GM18499 (cell line): Measurements from ENCODE around the gene RSPRY1.
"Not testable (repeated sequence)": the region's sequence is repeated elsewhere in the genome, so short reads cannot be mapped to it uniquely, and the experiment has no call there.

Source experiments
- ATAC-seq: cut with Tn5 transposase; IDR thresholded peaks from one replicate; pipeline ENCODE4 v1.9.1; 2021; ENCODE audit warnings: moderate number of reproducible peaks; ENCODE audit not compliant: insufficient read depth, unreplicated experiment

Gene RSPRY1

DNA sequence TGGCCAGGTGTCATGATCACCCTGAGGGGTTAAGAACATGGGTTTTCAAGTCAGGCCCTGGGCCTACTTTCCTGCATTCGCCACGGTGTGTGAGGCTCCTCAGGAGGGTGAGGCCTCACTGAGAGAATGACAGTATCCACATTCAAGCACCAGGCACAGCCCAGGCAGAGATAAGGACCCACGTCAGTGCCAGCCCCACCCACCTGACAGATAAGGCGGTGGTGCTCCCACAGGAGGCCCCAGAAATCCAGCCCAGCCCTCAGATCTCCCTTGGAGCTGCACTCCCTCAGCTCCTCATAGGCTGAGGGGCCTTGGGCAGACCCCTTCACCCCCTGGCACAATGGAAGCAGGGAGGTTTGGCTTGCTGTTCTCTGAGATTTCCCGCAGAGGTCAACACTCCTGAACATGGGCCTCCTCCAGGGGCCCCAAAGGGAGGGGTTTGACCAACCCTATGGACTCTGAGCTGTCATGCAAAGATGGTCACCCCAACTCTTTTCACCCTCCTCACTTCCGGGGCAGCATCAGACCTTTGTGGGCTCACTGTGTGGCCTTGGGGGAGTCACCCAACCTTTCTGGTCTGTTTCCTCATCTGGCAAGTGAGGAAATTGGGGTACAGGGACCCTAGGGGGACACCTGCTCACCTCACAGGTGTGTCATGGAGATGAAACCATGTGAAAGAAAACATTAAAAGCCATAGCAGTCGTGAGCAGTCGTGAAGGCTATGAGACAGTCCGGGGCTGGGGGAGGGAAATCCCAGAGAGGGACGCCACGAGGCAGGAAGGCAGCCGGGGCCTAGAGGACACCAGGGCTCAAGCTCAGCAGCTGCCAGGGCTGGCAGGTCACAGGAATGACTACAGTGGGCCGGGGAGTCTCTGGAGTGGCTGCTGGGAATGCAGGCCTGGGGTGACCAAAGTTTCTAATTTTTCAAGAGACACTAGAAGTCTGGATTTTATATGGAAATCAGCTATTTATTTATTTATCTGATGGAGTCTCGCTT lies 83.0 kb downstream of the RSPRY1 start:
- ATAC-seq, result no peak

DNA sequence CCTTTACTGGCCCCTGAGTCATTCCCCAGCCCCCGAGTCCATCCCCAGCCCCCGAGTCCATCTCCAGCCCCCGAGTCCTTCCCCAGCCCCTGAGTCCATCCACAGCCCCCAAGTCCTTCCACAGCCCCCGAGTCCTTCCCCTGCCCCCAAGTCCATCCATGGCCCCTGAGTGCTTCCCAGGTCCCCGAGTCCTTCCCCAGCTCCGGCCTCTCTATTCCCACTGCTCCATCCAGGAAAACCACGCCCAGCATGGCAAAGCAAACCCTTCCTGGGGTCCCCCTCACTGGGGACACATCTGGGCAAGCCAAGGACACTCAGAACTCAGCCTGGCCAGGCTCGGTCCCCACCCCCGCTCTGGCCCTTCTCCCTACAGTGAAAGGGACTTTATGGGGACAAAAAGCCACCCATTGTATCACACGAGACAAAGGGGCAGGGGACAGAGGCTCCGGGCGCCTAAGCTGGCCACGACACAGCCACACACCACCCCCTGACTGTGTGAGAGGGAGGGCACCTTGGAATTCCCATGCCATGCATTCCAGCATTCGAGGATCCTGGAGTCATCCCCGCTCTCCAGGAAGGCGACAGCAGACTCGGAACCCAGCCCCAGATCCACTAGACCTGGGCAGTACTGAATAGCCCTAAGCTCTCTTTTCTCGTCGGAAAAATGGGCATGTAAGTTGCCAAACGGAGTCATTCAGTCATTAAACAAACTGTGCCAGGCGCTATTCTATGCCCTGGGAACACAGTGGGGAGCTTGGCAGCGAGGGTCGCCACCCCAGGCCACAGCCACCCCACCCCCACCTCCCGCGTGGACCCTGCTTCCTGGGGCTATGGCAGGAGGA lies 84.3 kb downstream of the RSPRY1 start:
- no peak for ATAC-seq

- no peak for ATAC-seq
Measured at GRCh38 chr16:57271063-57271345, 84.9 kb downstream of the RSPRY1 start.

DNA sequence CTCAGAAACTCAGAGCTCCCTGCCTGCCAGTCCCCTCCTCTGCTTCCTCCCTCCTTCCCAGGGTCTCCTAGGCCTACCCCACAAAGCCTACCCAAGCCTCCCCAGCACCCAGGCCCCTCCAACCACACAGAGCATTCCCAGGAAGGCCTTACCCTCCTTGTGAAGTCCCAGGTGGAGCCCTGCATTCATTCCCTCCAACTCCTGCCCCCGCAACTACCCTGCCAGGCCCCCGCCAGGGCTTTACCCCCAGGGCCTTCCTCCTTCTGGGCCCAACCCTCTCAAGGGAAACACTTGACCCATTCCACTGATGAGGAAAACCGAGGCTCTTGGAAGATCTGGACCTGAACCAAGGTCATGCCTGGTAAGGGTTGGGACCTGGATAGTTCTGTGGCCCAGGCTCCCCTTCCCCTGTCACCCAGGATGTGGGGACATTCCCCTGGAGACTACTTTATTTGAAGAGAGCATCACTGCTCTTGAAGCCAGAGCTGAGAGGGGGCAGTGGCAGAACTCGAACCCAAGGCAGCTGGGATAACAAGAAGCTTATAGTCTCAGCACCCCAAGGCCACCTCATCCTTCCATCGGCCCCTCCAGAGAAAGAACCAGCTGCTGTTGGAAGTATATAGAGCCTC lies 85.9 kb downstream of the RSPRY1 start:
- no peak for ATAC-seq

GRCh38 chr16:57273359-57273758 lies 87.2 kb downstream of the RSPRY1 start:
- no peak for ATAC-seq

GRCh38 chr16:57273826-57274225 lies 87.7 kb downstream of the RSPRY1 start:
- no peak for ATAC-seq

- ATAC-seq, result not testable (repeated sequence)
Measured at GRCh38 chr16:57275946-57276345, 89.8 kb downstream of the RSPRY1 start.

DNA sequence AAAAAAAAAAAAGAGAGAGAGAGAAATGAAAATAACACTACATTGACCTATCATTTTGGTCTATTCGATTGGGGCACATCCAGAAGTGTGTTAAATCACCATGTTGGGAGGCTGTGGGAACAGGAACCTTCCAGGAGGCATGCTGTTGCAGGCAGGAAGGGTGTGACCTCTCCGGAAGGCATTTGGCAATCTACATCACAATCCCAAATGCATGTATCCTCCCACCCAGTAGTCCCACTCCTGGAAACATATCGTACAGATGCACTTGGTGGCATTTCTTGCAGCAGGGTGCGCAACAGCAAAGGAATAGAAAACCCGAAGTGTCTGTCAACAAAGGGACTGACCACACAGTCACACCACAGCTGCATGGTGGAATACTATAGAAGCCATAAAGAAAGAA lies 90.5 kb downstream of the RSPRY1 start:
- no peak for ATAC-seq

GRCh38 chr16:57277586-57277985 lies 91.5 kb downstream of the RSPRY1 start:
- ATAC-seq, result no peak

GRCh38 chr16:57278494-57278893 lies 92.4 kb downstream of the RSPRY1 start:
- no peak for ATAC-seq

DNA sequence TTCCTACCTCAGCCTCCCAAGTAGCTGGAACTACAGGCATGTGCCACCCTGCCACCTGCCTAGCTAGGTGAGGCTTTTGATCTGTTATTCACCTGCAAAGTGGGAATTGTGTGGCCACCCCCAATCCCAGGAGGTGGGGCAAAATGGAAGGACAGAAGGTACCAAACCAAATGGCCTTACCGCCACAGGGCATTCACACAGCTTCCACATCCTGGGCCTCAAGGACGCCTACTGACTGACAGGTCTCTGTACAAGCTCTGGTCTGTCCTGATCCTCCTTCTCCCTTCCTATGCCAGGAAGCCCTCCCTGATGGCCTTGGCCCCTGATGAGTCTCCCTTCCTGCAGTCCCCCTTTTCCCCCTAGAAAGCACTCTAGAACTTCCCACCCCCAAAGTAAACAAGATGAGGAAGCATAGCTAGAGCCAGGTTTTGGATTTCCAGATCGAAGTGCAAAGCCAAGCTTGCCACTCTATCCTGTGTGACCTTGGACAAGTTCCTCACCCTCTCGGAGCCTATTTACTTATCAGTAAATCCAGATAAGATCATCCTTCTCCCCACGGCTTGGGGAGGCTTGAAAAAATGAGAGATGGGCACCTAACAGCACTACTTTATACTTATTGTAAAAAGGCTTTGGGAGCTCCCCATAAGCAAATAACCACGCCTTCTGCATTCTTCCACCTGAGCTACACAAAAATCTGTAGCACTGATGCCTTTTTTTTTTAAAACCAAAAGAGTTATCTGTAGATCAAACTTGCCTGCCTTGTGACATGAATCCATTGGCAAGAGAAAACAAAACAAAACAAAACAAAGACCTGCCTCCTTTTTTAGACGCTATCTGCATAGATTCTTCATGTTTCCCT lies 93.9 kb downstream of the RSPRY1 start:
- ATAC-seq, result no peak

- no peak for ATAC-seq
Measured at GRCh38 chr16:57281791-57282190, 95.7 kb downstream of the RSPRY1 start.

- no peak for ATAC-seq
Measured at GRCh38 chr16:57282510-57283213, 96.5 kb downstream of the RSPRY1 start.

GRCh38 chr16:57283214-57283958 lies 97.3 kb downstream of the RSPRY1 start:
- ATAC-seq, result no peak

DNA sequence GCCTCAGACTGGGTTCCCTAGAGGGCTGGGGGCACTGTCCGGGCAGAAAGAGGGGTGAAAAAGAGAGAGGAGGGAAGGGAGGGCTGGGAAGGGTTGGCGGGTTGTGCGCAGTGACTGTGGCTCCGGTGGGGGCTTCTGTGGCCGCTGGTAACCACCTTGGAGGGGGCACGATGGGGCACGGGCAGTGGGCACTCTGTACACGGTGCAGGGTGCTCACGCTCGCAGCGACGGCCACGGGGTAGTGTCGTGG lies 97.8 kb downstream of the RSPRY1 start:
- no peak for ATAC-seq

GRCh38 chr16:57284209-57284951 lies 98.3 kb downstream of the RSPRY1 start, which contains the start of gene PLLP:
Gene PLLP (minus strand): TSS chr16:57284672. CDS start chr16:57284540, 132 bp downstream.
- ATAC-seq, result no peak

GRCh38 chr16:57284952-57285363 lies 98.8 kb downstream of the RSPRY1 start:
- ATAC-seq, result no peak

DNA sequence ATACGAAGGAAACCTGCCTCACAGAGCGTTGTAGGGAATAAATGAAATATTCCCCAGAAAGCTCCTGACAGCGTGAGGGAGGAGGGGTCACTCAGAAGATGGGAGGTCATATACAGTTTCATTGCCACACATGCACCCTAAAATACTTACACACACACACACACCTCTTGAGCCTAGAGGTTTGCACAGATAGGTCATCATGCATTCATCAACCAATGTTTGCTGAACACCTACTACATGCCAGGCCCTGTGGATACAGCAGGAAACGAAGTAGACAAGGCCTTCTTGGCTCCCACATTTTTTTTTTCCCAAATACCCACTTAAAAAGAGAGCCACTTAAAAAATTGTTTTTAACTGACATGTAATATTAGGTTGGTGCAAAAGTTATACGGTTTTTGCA lies 99.2 kb downstream of the RSPRY1 start:
- ATAC-seq, result no peak
